A549 (cell line): ENCODE measurements around the gene PRRX2. TPM values are rescaled to one million over a fixed set of nuclear protein-coding genes. Genes with fewer than 3 reads are reported as not detected.
"Not testable (repeated sequence)": the region's sequence is repeated elsewhere in the genome, so short reads cannot be mapped to it uniquely, and the experiment has no call there.

ENCODE experiments used
- ATAC-seq, 2 experiments: fragments of 200-7000 bp in 1 of 2; fragments of >200 bp in 1 of 2; cut with Nextera tagmentation in 1 of 2; cut with Tn5 transposase in 1 of 2; 3 replicates each; pipeline versions ENCODE4 v1.8.0 to v1.9.1; 2018 to 2020; ENCODE audit warnings: mild to moderate bottlenecking in 1 of 2, moderate library complexity in 1 of 2
- CTCF ChIA-PET: fragments of 300-600 bp; sonication (Branson Sonifier 250); formaldehyde crosslinking; extraction: SDS; loops from one replicate; lab custom pipeline; 2021; ENCODE audit warnings: antibody characterized with exemption, inconsistent platforms; lab: Yijun Ruan, JAX
- POLR2A ChIA-PET: fragments of 350-600 bp; formaldehyde crosslinking; extraction: SDS; loops from one replicate; lab custom pipeline; 2021; ENCODE audit warnings: antibody characterized with exemption, inconsistent platforms; lab: Yijun Ruan, JAX
- DNase-seq, 2 experiments: peaks; one replicate each; pipeline versions ENCODE4 v3.0.0 to v3.0.0-alpha.2; 2011 to 2016; ENCODE audit warnings: low read depth in 1 of 2, low spot score in 1 of 2
- FAIRE-seq: peaks from 2 replicates; lab custom pipeline; 2011; peaks lifted over from hg19 to GRCh38; lab: Jason Lieb, UNC
- H3K27ac ChIP-seq, 2 experiments: fragments of >200 bp; sonication (Bioruptor Twin); formaldehyde crosslinking; 3 replicates each; pipeline ENCODE4 v1.5.1; 2016 to 2017
- H3K4me1 ChIP-seq: fragments of >200 bp; sonication (Bioruptor Twin); formaldehyde crosslinking; 3 replicates; pipeline ENCODE4 v1.6.1; 2016
- H3K4me2 ChIP-seq: fragments of >200 bp; sonication (Bioruptor Twin); formaldehyde crosslinking; 3 replicates; pipeline ENCODE4 v1.6.1; 2016
- H3K4me3 ChIP-seq: fragments of >200 bp; sonication (Bioruptor Twin); formaldehyde crosslinking; 3 replicates; pipeline ENCODE4 v1.5.1; 2016
- H3K9me3 ChIP-seq: fragments of >200 bp; sonication (Bioruptor Twin); formaldehyde crosslinking; 3 replicates; pipeline ENCODE4 v1.6.1; 2016
- CHD2 ChIP-seq: fragments of 150-350 bp; IDR thresholded peaks from 2 replicates; pipeline ENCODE4 v1.6.1; 2014; ENCODE audit warnings: low read length; ENCODE audit not compliant: partially characterized antibody
- ELK1 ChIP-seq: fragments of 150-350 bp; IDR thresholded peaks from 2 replicates; pipeline ENCODE4 v1.6.1; 2014; ENCODE audit warnings: low read depth, mild to moderate bottlenecking, low read length
- ESRRA ChIP-seq: fragments of 150-350 bp; IDR thresholded peaks from 2 replicates; pipeline ENCODE4 v1.6.1; 2014; ENCODE audit warnings: mild to moderate bottlenecking, low read length, borderline replicate concordance
- FOSL2 ChIP-seq, 2 experiments: fragments of 450-650 bp in 1 of 2; fragments of >200 bp in 1 of 2; sonication (Bioruptor Twin) in 1 of 2; formaldehyde crosslinking; IDR thresholded peaks; 2 replicates each; pipeline versions ENCODE4 v1.5.0 to v1.6.1; 2016 to 2020; ENCODE audit warnings: mild to moderate bottlenecking in 1 of 2, moderate library complexity in 1 of 2
- FOXS1 ChIP-seq: fragments of 250-450 bp; sonication (Bioruptor Pico); IDR thresholded peaks from 2 replicates; pipeline ENCODE4 v1.5.0; 2020; ENCODE audit warnings: mild to moderate bottlenecking, moderate library complexity
- HOXB5 ChIP-seq: fragments of 250-450 bp; sonication (Bioruptor Pico); IDR thresholded peaks from 2 replicates; pipeline ENCODE4 v1.5.0; 2020; ENCODE audit warnings: mild to moderate bottlenecking, moderate library complexity
- JUN ChIP-seq, 2 experiments: fragments of >200 bp; sonication (Bioruptor Twin); formaldehyde crosslinking; IDR thresholded peaks; 2 replicates in 1 of 2; 3 replicates in 1 of 2; pipeline ENCODE4 v1.6.1; 2016 to 2017
- KDM5A ChIP-seq: fragments of 200-600 bp; sonication (generic); IDR thresholded peaks from 2 replicates; pipeline ENCODE4 v1.6.1; 2016; ENCODE audit warnings: antibody characterized with exemption, mild to moderate bottlenecking
- MAX ChIP-seq: IDR thresholded peaks from 2 replicates; pipeline ENCODE4 v1.6.1; 2012
- NR3C1 ChIP-seq: fragments of >200 bp; sonication (Bioruptor Twin); formaldehyde crosslinking; IDR thresholded peaks from 3 replicates; pipeline ENCODE4 v1.6.1; 2017
- RFX5 ChIP-seq: fragments of 450-650 bp; IDR thresholded peaks from 2 replicates; pipeline ENCODE4 v1.7.1; 2014; ENCODE audit warnings: antibody characterized with exemption, mild to moderate bottlenecking, moderate library complexity
- TFCP2L1 ChIP-seq: fragments of 250-450 bp; sonication (Bioruptor Pico); IDR thresholded peaks from 2 replicates; pipeline ENCODE4 v1.5.0; 2021; ENCODE audit warnings: mild to moderate bottlenecking
- TP53 ChIP-seq: fragments of 250-450 bp; sonication (Bioruptor Pico); IDR thresholded peaks from 2 replicates; pipeline ENCODE4 v1.5.0; 2021; ENCODE audit warnings: mild to moderate bottlenecking, moderate library complexity
- ZFP36 ChIP-seq: fragments of 450-650 bp; IDR thresholded peaks from 2 replicates; pipeline ENCODE4 v1.6.1; 2014; ENCODE audit warnings: borderline replicate concordance; ENCODE audit not compliant: partially characterized antibody
- ZNF302 ChIP-seq: fragments of 250-450 bp; sonication (Bioruptor Pico); IDR thresholded peaks from 2 replicates; pipeline ENCODE4 v1.9.0; 2021; ENCODE audit warnings: inconsistent platforms, mild to moderate bottlenecking, moderate library complexity
- WGBS: methylation state at CpG from one replicate; pipeline ENCODE4 v1.1.6; 2017; ENCODE audit errors: missing lambda C conversion rate; 5-methylcytosine and 5-hydroxymethylcytosine counted together
- polyA plus RNA-seq, 4 experiments: library from polyadenylated mRNA; depleted of rRNA in 3 of 4; stranded (reverse); fragments of >200 nt; fragmentation: RNase III in 1 of 4; extraction: RNeasy Plus Mini Kit Qiagen cat#74134 plus additional on column Dnase treatment in 1 of 4; gene quantifications; 2 replicates in 3 of 4; 3 replicates in 1 of 4; pipeline ENCODE4 v1.2.3, GENCODE V29; 2011 to 2017
- TF ChIP-seq, protein P1 (sequence below): fragments of 250-450 bp; sonication (Bioruptor Pico); IDR thresholded peaks from 2 replicates; pipeline ENCODE4 v1.5.0; 2021; ENCODE audit warnings: mild to moderate bottlenecking, moderate library complexity, borderline replicate concordance

The PRRX2 gene
- polyA plus RNA-seq, 2 of the 4 experiments (the other 2 are of a cell fraction) = 0.90 to 2.7 TPM

DNA sequence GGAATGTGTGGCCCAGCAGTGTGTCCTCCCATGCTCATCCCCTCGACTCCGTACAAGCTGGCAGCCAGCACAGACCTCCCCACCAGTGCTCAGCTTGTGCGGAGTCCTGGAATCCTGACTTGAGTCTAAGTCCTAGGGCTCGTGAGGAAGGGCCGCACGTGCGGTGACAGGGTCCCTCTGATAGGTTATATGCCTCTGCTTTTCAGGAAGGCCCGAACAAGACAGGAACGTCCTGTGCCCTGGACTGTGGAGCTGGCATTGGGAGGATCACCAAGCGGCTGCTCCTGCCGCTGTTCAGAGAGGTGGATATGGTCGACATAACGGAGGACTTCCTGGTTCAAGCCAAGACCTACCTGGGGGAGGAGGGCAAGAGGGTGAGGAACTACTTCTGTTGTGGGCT is 31.6 kb upstream of the PRRX2 start (continued):
- no peak for TF ChIP-seq RFX5
- TF ChIP-seq NR3C1 = no peak
- no peak for TF ChIP-seq CHD2

- ChIA-PET POLR2A (no interaction called here), CTCF (interaction anchor here (1.0 to 26.2 kb wide), 3 partner anchors 11 to 502 kb away, joined by 4 to 947 read pairs (median 8); no protein-coding TSS in a partner anchor)
- Histone ChIP-seq H3K4me3 (no peak overlapping the region), H3K4me1 (peaks cover 10% of the 10 kb centered on the region), H3K27ac (no peak overlapping the region), H3K9me3 (no peaks in the 10 kb centered on the region), H3K4me2 (no peak overlapping the region)
- FAIRE-seq (no peak), DNase-seq (no peak), ATAC-seq (no peak)
- TF ChIP-seq TFCP2L1 (CRISPR knock-in tag) (no peak), FOSL2 (IDR thresholded peaks at IDR 0.05) (no peak), FOSL2 (CRISPR knock-in tag; IDR thresholded peaks at IDR 0.05) (no peak), FOXS1 (CRISPR knock-in tag) (no peak), HOXB5 (CRISPR knock-in tag) (no peak), ELK1 (no peak), KDM5A (no peak), ZFP36 (no peak), MAX (no peak), ZNF302 (CRISPR knock-in tag) (no peak), ESRRA (no peak), JUN (IDR thresholded peaks at IDR 0.05) (no peak), TP53 (CRISPR knock-in tag) (no peak)
- TF ChIP-seq, protein P1, sequence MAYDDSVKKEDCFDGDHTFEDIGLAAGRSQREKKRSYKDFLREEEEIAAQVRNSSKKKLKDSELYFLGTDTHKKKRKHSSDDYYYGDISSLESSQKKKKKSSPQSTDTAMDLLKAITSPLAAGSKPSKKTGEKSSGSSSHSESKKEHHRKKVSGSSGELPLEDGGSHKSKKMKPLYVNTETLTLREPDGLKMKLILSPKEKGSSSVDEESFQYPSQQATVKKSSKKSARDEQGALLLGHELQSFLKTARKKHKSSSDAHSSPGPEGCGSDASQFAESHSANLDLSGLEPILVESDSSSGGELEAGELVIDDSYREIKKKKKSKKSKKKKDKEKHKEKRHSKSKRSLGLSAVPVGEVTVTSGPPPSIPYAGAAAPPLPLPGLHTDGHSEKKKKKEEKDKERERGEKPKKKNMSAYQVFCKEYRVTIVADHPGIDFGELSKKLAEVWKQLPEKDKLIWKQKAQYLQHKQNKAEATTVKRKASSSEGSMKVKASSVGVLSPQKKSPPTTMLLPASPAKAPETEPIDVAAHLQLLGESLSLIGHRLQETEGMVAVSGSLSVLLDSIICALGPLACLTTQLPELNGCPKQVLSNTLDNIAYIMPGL (CRISPR knock-in tag) = no peak
- WGBS = 91% methylated on average over 32 of the region's 34 CpGs
These were observed 30.1 kb upstream of the PRRX2 start for GRCh38 chr9:129635099-129636065.

GRCh38 chr9:129636343-129636742 is 29.1 kb upstream of the PRRX2 start:
- POLR2A ChIA-PET = interaction anchor here (0.7 to 1.8 kb wide), 2 partner anchors 10 to 497 kb away, joined by 3 to 4 read pairs; no protein-coding TSS in a partner anchor

More at GRCh38 chr9:129636343-129636742, 29.1 kb upstream of the PRRX2 start:
- DNase-seq, H3K4me3 ChIP-seq, H3K27ac ChIP-seq, ATAC-seq, H3K4me2 ChIP-seq, FAIRE-seq, H3K9me3 ChIP-seq: not testable (repeated sequence)
- CTCF ChIA-PET = interaction anchor here (2.6 to 26.2 kb wide), 5 partner anchors 8 to 503 kb away, joined by 8 to 947 read pairs (median 136); partner anchors contain the start of gene NTMT1
- H3K4me1 ChIP-seq = peaks cover 12% of the 10 kb centered on the region
- WGBS = 91% methylated on average over 10 of the region's 10 CpGs
